Adipocyte (in vitro differentiated cells): Measurements from ENCODE around the gene AMMECR1L.
A peak's percentile ranks its signal among the peaks of the same experiment; 100 is the strongest.
"Not testable (repeated sequence)": the region's sequence is repeated elsewhere in the genome, so short reads cannot be mapped to it uniquely, and the experiment has no call there.

ENCODE experiments used
- DNase-seq: peaks from one replicate; pipeline ENCODE4 v3.0.0-alpha.2; 2015; ENCODE audit warnings: low read depth
- H3K27me3 ChIP-seq: replicated peaks from 2 replicates; pipeline ENCODE4 v1.7.0; 2013; ENCODE audit warnings: mild to moderate bottlenecking, low read length, moderate library complexity; ENCODE audit not compliant: control insufficient read depth, insufficient read depth
- H3K36me3 ChIP-seq: 2 replicates; pipeline ENCODE4 v1.7.0; 2013; ENCODE audit warnings: low read length, mild to moderate bottlenecking, moderate library complexity; ENCODE audit not compliant: control insufficient read depth, insufficient read depth, severe bottlenecking
- H3K4me1 ChIP-seq: 2 replicates; pipeline ENCODE4 v1.7.0; 2013; ENCODE audit warnings: mild to moderate bottlenecking, low read length, moderate library complexity; ENCODE audit not compliant: control insufficient read depth, insufficient read depth
- H3K4me3 ChIP-seq: 2 replicates; pipeline ENCODE4 v1.7.0; 2013; ENCODE audit warnings: mild to moderate bottlenecking, low read length, moderate library complexity
- H3K9ac ChIP-seq: 2 replicates; pipeline ENCODE4 v1.7.0; 2013; ENCODE audit warnings: mild to moderate bottlenecking, low read length, moderate library complexity
- H3K9me3 ChIP-seq: 2 replicates; pipeline ENCODE4 v1.7.0; 2013; ENCODE audit warnings: mild to moderate bottlenecking, low read length, moderate library complexity; ENCODE audit not compliant: control insufficient read depth

The AMMECR1L gene

DNA sequence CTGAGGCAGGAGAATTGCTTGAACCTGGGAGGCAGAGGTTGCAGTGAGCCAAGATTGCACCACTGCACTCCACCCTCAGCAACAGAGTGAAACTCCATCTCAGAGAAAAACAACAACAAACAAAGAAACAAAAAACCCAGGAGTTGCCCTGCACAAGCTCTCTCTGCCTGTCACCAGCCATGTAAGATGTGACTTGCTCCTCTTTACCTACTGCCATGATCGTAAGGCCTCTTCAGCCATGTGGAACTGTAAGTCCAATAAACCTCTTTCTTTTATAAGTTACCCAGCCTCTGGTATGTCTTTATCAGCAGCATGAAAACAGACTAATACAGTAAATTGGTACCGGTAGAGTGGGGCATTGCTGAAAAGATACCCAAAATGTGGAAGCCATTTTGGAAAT lies 59.0 kb downstream of the AMMECR1L start:
- H3K9me3 ChIP-seq = peaks cover 15% of the 10 kb centered on the region
- H3K36me3 ChIP-seq, DNase-seq, H3K27me3 ChIP-seq, H3K4me3 ChIP-seq, H3K4me1 ChIP-seq, H3K9ac ChIP-seq: not testable (repeated sequence)

DNA sequence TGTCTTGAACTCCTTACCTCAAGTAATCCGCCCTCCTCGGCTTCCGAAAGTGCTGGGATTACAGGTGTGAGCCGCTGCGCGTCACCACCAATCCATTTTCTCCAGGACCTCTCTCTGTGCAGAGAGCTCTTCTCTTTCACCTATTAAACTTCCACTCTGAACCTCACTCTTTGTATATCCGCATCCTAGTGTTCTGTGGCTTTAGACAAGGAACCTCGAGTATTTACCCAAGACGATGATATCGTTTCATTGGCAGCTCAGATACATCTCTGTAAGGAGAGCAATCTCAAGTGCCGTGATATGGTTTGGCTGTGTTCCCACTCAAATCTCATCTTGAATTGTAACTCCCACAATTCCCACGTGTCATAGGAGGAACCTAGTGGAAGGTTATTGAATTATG lies 59.7 kb downstream of the AMMECR1L start:
- H3K4me3 ChIP-seq = no peak overlapping the region
- no peaks in the 10 kb centered on the region for H3K4me1 ChIP-seq
- H3K27me3 ChIP-seq = peaks cover 3% of the 10 kb centered on the region
- DNase-seq = no peak
- no peaks in the 10 kb centered on the region for H3K36me3 ChIP-seq
- peaks cover 22% of the 10 kb centered on the region for H3K9me3 ChIP-seq
- no peak overlapping the region for H3K9ac ChIP-seq

DNA sequence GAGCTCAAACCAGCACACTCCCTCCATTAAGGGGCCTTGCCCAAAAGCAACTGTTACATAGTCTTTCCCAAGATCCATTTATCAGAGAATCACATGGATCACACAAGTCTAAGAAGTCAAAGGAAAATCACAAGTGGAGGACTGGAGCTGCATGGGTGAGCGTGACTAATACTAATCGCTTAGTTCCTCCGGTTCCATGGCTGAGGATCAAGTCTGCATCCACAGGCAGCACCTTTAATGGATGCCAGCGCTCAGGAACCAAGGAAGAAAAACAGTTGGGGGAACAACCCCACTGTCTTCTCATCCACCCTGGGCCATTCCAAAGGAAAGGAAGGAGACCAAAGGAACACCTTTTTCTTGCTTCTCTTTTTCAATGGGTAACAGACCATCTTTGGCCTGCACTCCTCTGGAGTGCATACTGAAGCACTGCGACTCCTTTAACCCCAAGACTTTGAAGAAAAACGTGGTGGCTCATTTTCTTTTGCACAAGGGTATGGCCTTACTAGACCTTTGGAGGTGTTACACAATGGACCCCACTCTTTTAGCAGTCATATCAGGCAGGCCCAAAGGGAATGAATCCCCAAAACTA lies 65.6 kb downstream of the AMMECR1L start:
- H3K9ac ChIP-seq = no peak overlapping the region
- no peaks in the 10 kb centered on the region for H3K36me3 ChIP-seq
- peaks cover 48% of the 10 kb centered on the region for H3K9me3 ChIP-seq
- peaks cover 12% of the 10 kb centered on the region for H3K27me3 ChIP-seq
- no peaks in the 10 kb centered on the region for H3K4me1 ChIP-seq
- H3K4me3 ChIP-seq = peak overlapping the region; percentile 9
- DNase-seq = no peak

DNA sequence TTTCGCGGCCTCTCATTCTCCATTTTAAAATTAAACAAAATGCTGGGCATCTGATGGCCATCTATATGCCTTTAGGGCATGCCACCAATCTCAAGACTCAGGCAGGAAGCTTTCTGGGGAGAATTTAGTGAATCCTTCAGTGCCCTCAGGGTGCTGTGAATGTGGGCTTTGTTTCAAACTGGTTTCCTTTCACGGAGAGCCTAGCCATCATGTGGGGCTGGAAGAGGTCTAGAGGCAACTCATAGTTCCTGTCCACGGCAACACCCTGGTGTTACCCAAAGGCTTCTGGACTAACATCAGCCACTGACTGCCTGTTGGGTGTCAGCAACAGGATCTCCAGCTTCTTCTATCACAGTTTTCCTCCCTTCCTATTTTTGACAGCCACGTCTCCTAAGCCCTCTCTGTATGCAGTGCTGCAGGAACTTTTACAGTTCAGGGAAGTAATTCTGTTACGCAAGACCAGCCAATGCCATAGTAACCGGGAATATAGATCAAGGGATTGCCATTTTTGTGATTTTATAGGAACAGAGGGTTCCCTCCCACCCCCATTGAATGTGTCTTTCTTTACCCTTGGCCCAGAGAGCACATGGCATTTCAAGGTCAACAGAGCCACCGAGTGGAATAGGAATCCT lies 66.8 kb downstream of the AMMECR1L start:
- Histone ChIP-seq H3K4me3 (no peak overlapping the region), H3K9me3 (peaks cover 48% of the 10 kb centered on the region), H3K36me3 (no peaks in the 10 kb centered on the region), H3K9ac (no peak overlapping the region), H3K4me1 (no peaks in the 10 kb centered on the region), H3K27me3 (peaks cover 12% of the 10 kb centered on the region)
- no peak for DNase-seq

DNA sequence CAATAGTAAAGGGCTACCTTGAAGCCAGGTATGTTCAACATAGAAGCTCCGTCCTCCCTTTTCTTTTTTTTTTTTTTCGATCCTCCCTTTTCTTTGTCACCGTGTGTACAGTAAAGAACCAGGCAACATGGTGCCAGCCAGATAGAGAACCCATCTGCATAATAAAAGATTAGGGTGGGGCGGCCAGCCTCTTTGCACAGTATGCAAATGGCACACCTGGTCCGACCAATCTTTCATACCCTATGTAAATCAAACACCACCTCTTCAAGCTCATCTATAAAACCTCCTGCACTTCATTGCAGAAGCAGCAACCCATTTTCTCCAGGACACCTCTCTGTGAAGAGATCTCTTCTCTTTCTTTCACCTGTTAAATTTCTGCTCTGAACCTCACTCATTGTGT lies 67.5 kb downstream of the AMMECR1L start:
- H3K4me1 ChIP-seq = no peaks in the 10 kb centered on the region
- peaks cover 48% of the 10 kb centered on the region for H3K9me3 ChIP-seq
- no peak overlapping the region for H3K9ac ChIP-seq
- H3K4me3 ChIP-seq = no peak overlapping the region
- H3K36me3 ChIP-seq = no peaks in the 10 kb centered on the region
- H3K27me3 ChIP-seq = peaks cover 12% of the 10 kb centered on the region
- DNase-seq = no peak

DNA sequence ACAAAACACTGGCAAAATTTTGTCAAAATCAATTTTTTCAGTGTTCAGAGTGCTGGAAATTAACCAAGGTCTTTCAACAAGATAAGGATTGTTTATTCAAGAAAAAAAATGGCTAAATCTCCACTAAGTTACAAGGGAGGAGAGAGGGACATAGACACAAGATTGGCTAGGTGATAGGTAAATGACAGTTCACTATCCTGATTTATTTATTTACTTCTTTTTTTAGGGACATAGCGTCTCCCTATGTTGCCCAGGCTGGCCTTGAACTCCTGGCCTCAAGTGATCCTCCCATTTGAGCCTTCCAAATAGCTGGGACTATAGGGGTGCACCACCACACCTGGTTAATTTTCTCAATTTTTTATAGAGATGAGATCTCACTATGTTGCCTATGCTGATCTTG lies 71.1 kb downstream of the AMMECR1L start:
- Histone ChIP-seq H3K4me3 (no peak overlapping the region), H3K36me3 (no peaks in the 10 kb centered on the region), H3K9me3 (peaks cover 18% of the 10 kb centered on the region), H3K9ac (no peak overlapping the region), H3K4me1 (peaks cover 8% of the 10 kb centered on the region), H3K27me3 (peaks cover 12% of the 10 kb centered on the region)
- no peak for DNase-seq

DNA sequence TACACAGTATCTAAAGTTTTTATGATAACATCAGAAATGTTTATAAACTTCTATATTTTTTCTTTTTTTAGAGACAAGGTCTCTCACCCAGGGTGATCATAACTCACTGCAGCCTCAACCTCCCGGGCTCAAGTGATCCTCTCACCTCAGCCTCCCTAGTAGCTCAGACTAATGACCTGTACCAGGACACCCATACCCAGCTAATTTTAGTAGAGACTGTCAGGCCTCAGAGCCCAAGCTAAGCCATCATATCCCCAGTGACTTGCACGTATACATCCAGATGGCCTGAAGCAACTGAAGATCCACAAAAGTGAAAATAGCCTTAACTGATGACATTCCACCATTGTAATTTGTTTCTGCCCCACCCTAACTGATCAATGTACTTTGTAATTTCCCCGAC lies 73.3 kb downstream of the AMMECR1L start:
- not testable (repeated sequence) for DNase-seq

More for the DNA sequence above, 73.3 kb downstream of the AMMECR1L start:
- not testable (repeated sequence) for H3K9me3 ChIP-seq, H3K27me3 ChIP-seq, H3K36me3 ChIP-seq, H3K9ac ChIP-seq, H3K4me3 ChIP-seq
- peaks cover 15% of the 10 kb centered on the region for H3K4me1 ChIP-seq
